GM12874 (cell line): Measurements from ENCODE around the gene SCG5.

Source experiments
- CTCF ChIP-seq: IDR thresholded peaks from 2 replicates; pipeline ENCODE4 v1.5.1; 2011; ENCODE audit warnings: low read depth, mild to moderate bottlenecking, control low read depth, low read length, moderate library complexity; ENCODE audit not compliant: insufficient read depth

Gene SCG5

DNA sequence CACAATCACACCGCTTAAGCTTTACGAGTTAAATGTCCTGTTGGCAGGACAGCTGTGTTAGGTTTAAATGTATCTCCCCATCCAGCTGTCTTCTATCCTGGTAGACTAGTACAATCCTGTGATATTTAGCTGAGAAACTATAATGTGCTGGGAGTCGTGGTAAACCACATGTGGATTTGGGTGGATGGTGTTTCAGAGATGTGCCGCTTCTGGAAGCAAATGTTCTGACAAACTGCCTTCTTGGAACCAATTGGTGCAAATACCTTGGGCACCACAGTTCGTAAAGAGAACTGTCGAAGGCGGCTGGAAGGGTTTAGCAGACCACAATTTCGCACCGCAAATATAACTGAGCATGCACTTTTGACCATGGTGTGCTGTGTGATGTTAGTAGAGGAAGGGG, 15.0 kb downstream of the SCG5 start:
- TF ChIP-seq CTCF, result no peak

GRCh38 chr15:32657198-32657883, 15.8 kb downstream of the SCG5 start:
- TF ChIP-seq CTCF, result no peak

DNA sequence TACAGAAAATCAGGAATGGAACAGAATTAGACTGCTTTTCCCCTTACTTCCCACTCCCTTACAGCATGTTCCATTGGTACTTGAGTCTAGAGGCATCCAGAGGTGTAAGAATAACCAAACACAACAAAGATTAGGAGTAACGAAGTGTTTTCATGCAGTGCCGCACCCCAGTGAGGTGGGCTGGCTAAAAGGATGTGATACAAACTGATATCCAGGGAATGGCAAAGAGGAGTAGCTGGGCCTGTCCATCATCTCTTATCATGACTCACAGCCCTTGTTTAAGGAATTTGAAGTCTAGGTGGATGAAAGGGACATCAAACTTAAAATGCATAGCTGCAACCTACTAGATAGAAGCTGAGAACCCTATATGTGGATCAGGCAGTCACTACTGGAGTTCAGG, 16.4 kb downstream of the SCG5 start:
- no peak for TF ChIP-seq CTCF

- no peak for TF ChIP-seq CTCF
Observed at GRCh38 chr15:32659340-32660155, 18.0 kb downstream of the SCG5 start.

DNA sequence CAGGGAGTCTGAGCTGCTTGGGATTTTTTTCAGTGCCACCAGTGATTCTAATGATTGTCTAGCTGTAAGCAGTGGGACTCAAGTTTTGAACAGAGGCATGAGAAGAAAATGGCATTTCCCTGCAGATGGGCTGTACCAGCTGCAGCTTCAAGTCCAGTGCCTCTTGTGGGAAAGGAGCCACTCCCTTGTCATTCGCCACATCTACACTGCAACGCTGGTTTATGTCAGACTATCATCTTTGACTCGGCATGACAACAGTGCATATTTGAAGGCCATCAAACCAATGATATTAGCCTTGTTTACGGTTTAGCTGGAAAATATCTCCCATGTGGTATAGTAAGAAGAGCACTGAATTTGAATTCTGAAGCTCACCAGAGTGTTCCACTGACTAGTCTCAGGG, 22.2 kb downstream of the SCG5 start:
- TF ChIP-seq CTCF, result no peak

GRCh38 chr15:32664796-32665195, 23.3 kb downstream of the SCG5 start:
- TF ChIP-seq CTCF, result no peak

DNA sequence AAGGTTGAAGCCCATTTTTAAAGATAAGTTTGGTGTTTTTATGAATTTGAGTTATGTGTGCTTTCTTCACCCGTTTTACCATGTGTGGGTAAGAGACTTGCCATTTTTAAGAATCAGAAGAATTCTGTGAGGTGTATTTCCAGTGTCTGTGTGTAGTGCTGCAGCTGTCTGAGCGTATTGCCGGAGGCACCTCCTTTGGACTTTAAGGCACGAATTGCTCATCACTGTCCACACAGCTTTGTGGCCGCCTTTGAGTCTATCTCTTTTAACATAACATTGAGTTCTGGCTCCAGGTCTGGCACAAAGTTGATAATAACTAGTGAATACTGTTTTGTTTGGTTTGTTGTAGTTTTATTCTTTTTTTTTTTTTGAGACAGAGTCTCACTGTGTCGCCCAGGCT, 25.8 kb downstream of the SCG5 start:
- TF ChIP-seq CTCF, result no peak
